ENCODE data around the gene MAPK11.

The MAPK11 gene

DNA sequence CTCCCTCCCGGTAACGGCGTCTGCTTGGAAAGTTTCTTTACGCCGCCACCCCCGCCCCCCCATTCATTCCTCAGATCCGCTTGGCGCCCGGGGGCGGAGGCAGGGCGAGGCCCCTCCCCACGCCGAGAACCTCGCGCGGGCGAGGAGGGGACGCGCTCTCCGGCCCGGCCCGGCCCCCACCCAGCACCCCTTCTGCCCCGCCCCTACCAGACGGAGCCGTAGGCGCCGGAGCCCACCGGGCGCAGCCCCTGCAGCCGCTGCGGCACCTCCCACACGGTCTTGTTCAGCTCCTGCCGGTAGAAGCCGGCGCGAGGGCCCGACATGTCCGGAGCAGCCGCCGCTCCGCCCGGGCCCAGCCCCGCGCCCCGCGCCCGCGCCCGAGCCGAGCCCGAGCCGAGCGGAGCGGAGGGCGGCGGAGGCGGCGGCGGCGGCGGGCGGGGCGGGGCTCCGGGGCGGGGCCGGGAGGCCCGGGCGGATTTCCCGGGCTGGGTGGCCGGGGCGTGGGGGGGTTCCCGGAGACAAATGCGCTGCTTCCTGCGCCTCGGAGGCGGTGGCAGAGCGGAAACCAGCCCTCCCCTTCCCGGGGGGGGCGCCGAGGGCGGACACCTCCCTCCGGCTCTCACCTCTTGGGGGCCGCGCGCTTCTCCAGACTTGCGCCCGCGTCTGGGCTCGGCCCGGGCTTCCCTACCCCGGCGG is at the start of gene MAPK11:
TSS of gene MAPK11 (minus strand) at position 411 of the 696 bp plus-strand sequence. CDS start at position 323, 88 bp downstream.
- DNase-seq (ENCODE audit: low read depth in 2 of 2), result peak; percentile 41 to 62

DNA sequence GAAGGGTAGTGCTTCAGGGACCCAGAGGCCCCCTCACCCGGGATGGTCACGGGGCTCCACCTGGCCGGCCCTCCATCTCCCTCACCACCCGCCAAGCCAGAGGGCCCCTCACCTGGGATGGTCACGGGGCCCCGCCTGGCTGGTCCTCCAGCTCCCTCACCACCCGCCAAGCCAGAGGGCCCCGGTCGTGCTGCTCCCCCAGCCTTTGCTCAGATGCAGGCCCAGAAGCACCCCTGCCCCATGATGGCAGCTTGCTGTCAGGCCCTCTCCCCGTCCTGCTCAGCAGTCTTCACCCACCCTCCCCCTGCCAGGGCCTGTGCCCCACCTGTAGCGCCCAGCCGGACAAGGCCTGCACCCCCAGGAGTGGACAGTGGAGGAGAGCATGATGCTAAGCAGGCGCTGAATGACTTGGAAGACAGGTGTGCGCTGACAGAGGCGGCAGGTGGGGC is 49.3 kb upstream of the MAPK11 start:
- no peak for DNase-seq (ENCODE audit: low read depth in 2 of 2)

DNA sequence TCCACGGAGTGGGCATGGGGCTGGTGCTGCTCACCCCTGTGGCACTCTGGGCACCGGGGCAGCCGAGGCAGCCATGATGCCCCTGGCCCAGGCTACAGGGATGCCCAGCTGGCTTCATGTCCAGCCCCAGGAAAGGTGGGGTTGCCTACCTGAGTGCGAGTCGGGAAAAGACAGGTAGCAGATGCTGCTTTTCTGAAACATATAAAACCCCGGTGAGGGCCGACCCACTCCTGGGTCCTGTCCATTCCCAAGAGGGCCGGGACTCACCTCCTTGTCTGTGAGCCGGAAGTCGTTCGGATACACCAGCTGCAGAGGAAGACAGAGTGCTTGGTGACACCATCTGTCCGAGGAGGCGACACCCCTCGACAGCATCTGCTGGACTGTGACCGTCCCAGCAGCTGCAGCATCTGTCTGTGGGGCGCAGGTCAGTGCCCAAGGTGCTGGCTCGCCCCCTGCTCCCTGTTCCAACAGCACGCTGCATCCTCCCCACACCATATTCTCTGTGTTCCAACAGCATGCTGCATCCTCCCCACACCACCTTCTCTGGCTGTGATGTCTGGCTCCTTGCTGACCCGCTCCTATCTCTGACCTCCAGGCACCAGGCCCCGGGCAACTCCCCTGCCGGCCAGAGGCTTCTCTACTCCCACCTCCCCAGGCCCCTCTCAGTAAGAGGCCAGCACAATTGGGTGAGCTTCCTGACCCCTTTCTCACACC is 48.7 kb upstream of the MAPK11 start:
- no peak for DNase-seq (ENCODE audit: low read depth in 2 of 2)

GRCh38 chr22:50318356-50318697 is 48.1 kb upstream of the MAPK11 start:
- DNase-seq (ENCODE audit: low read depth in 2 of 2), result no peak

DNA sequence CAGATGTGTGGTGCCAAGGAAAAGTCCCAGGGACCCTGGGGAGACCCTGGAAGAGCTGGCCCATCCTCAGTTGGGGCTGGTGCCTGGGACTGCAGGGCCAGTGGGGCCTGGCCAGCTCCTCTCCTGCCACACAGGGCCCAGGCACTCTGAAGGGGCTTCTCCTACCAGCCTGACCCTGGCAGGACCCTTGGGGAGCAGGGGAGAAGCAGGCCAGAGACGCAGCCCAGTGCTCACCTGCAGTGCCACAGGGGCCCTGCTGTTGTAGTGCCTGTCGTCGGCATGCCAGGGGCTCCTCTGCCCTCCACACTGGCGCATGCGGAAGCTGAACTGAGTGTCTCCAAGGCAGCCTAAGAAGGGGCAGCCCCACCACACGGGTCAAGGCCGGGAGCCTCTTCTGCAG is 47.5 kb upstream of the MAPK11 start:
- no peak for DNase-seq (ENCODE audit: low read depth in 2 of 2)

- DNase-seq (ENCODE audit: low read depth in 2 of 2), result no peak
These were observed 47.0 kb upstream of the MAPK11 start for GRCh38 chr22:50317178-50317577.

DNA sequence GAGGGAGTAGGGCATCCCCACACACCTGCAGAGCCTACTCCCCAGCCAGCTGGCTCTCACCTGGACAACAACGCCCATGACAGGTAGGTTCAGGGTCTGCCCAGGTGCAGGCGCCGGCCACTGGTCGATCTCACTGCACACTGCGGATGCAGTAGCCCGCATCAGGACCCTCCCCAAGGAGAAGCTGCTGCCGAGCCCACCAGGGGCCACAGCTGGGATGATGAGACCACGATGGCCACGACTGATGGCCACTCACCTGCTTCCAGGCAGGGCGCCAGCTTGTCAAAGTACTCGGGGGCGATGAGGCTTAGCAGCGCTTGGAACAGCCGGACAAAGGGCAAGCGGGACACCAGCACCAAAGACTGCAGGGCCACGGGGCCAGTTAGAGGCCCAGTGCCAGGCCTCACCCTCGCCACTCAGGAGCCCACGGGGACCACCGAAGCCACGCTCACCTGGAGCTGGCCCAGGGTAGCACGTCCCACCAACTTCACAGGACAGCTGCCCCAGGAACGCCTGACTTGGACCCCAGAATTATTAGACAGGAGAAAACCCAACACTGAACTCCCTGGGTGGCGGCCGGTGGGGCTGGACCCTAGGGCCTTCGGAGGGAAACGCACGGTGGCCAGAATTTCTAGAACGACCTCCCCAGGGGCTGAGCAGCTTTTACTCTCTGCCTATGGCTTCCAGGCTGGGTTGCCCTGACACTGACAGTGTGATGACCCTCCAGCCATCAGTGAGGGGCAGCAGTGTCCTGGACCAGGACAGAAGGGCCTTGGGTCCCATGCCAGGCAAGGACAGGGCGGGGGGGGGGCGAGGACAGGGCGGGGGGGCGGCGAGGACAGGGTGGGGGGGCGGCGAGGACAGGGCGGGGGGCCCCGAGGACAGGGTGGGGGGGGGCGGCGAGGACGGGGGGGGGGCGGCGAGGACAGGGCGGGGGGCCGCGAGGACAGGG is 46.2 kb upstream of the MAPK11 start:
- no peak for DNase-seq (ENCODE audit: low read depth in 2 of 2)

GRCh38 chr22:50315289-50316113 is 45.3 kb upstream of the MAPK11 start:
- DNase-seq (ENCODE audit: low read depth in 2 of 2), result no peak

- DNase-seq (ENCODE audit: low read depth in 2 of 2), result peak; percentile 48 to 73
These were observed 44.5 kb upstream of the MAPK11 start for GRCh38 chr22:50314455-50315288.

GRCh38 chr22:50314081-50314454 is 43.9 kb upstream of the MAPK11 start:
- no peak for DNase-seq (ENCODE audit: low read depth in 2 of 2)

GRCh38 chr22:50313600-50313999 is 43.4 kb upstream of the MAPK11 start:
- no peak for DNase-seq (ENCODE audit: low read depth in 2 of 2)

- no peak for DNase-seq (ENCODE audit: low read depth in 2 of 2)
These were observed 42.8 kb upstream of the MAPK11 start for GRCh38 chr22:50313021-50313420.

- no peak for DNase-seq (ENCODE audit: low read depth in 2 of 2)
These were observed 42.2 kb upstream of the MAPK11 start for GRCh38 chr22:50312371-50312770.

DNA sequence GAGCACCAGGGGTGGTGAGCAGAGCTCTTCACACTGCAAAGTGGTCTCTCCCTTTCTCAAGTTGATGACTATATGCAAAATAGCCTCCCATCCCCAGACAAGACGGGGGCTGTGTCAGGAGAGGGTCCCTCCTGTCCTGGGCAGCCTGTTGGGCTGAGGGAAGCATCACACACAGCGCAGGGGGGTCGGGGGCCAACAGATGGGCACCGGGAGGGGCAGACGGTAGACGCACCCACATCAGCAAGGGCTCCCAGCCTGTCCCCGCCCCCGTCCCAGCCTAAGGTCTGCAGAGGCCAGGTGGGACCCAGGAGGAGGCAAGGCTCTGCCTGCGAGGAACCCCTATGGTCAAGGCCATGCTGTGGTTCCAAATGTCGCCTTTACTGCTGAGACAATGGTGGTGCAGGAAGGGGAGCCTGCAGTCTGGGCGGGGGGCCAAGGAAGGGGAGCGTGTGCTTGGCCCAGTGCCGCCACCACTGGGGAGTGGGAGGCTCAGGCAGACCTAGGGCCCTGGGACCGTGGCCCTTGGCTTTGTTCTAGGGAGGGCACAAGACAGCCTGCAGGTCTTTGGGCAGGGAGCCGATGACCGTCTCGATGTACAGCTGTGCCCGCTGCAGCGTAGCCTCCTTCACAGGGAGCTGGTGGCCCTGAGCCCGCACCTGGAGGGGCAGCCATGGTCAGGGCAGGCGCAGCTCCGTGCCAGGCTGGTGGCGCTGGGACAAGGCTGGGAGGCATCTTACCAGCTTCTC is 41.6 kb upstream of the MAPK11 start:
- DNase-seq (ENCODE audit: low read depth in 2 of 2), result no peak

DNA sequence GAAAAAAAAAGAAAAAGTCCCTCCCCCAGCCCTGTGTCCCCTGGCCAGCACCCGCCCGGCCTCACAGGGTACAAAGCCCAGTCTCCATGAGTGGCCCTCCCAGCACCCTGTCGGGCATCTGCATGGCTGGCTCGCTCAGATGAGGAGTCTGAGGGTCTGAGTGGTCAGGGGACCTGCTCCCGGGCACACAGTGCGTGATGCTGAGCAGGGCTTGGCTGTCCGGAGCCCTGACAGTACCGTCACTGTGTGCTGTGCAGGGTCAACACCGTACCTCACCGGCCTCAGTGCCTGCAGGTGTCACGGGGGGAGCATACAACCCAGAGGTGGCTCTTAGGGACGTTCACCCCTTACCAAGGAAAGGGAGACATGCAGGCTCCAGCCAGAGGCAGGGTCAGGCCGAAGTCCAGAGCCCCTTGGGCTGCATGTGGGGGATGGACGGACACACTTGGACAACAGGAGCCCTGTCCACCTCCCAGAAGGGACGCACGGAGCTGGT is 40.8 kb upstream of the MAPK11 start:
- DNase-seq (ENCODE audit: low read depth in 2 of 2), result no peak

GRCh38 chr22:50310031-50310722 is 40.0 kb upstream of the MAPK11 start:
- DNase-seq (ENCODE audit: low read depth in 2 of 2), result no peak

- no peak for DNase-seq (ENCODE audit: low read depth in 2 of 2)
These were observed 39.4 kb upstream of the MAPK11 start for GRCh38 chr22:50309601-50309991.

DNA sequence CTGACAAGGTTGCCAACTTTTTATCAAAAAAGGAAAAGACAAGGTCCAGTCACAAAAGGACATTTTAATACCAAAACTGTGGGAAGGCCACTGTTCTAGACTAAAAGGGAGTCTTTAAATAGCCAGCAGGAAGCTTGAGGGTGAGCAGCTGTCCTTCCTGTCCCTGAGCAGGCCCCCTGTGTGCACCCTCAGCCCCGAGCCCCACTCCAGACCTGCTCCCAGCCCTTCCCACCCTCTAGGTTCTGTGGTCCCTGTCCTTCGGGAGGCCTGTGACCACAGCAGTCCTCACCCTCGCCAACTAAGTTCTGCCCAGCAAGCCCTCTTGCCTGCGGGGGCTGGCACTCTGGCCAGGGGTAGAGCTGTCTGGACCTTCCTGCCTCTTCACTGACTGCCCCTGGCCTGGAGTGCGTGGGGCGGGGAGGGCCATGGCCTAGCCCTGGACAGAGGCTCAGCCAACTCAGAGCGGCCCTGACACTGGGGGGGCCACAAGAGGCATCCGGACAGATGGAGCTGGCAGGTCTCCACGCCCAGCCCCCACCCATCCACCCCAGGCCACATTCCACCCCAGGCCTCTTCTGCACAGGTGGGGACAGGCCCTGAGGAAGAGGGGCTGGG is 38.9 kb upstream of the MAPK11 start:
- DNase-seq (ENCODE audit: low read depth in 2 of 2), result no peak

DNA sequence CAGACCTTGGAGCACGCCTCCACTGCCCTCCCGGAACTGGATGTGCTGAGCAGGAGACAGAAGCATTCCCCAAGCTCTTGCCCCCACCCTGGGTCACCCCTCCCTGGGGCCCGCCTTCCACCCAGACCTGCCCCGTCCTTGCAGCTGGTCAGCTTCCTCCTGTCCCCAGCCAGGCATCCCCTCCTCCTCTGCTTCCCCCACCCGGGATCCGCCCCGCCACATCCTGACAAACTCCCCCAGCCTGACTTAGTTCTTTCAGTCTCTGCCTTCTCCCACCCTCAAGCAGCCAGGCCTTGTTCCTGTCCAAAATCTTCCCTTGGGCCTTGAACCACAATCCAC is 38.4 kb upstream of the MAPK11 start:
- no peak for DNase-seq (ENCODE audit: low read depth in 2 of 2)
